Mononuclear cell (primary cell): Measurements from ENCODE around the gene NCK2. TPM values are rescaled to one million over a fixed set of nuclear protein-coding genes. Genes with fewer than 3 reads are reported as not detected.

Experiments
- H3K27me3 ChIP-seq: 2 replicates; pipeline ENCODE4 v1.6.0; 2011; ENCODE audit warnings: low read length, control low read depth; ENCODE audit not compliant: insufficient read depth
- H3K4me1 ChIP-seq: 2 replicates; pipeline ENCODE4 v1.5.1; 2011; ENCODE audit warnings: mild to moderate bottlenecking, low read length, control low read depth; ENCODE audit not compliant: insufficient read depth
- H3K4me3 ChIP-seq: 2 replicates; pipeline ENCODE4 v1.5.1; 2011; ENCODE audit warnings: mild to moderate bottlenecking, low read length, moderate library complexity
- H3K9me3 ChIP-seq: 2 replicates; pipeline ENCODE4 v1.5.1; 2011; ENCODE audit warnings: low read depth, mild to moderate bottlenecking, control low read depth, low read length
- total RNA-seq: library from RNA; depleted of rRNA; stranded (reverse); fragments of >200 nt; gene quantifications from one replicate; pipeline ENCODE4 v1.2.3, GENCODE V29; 2012

Gene NCK2
- total RNA-seq, 1 donor = 82.7 TPM

GRCh38 chr2:105813045-105813315 is 68.3 kb downstream of the NCK2 start:
- no peaks in the 10 kb centered on the region for H3K27me3 ChIP-seq
- peaks cover 58% of the 10 kb centered on the region for H3K4me1 ChIP-seq
- no peak overlapping the region for H3K4me3 ChIP-seq
- H3K9me3 ChIP-seq = no peaks in the 10 kb centered on the region

- H3K4me1 ChIP-seq = peaks cover 54% of the 10 kb centered on the region
- H3K9me3 ChIP-seq = no peaks in the 10 kb centered on the region
- H3K27me3 ChIP-seq = no peaks in the 10 kb centered on the region
- no peak overlapping the region for H3K4me3 ChIP-seq
These were observed 68.7 kb downstream of the NCK2 start for GRCh38 chr2:105813405-105813804.

GRCh38 chr2:105814291-105814940 is 69.7 kb downstream of the NCK2 start:
- Histone ChIP-seq H3K27me3 (no peaks in the 10 kb centered on the region), H3K4me3 (no peak overlapping the region), H3K4me1 (peaks cover 44% of the 10 kb centered on the region), H3K9me3 (no peaks in the 10 kb centered on the region)

- no peak overlapping the region for H3K4me3 ChIP-seq
- peaks cover 41% of the 10 kb centered on the region for H3K4me1 ChIP-seq
- H3K27me3 ChIP-seq = no peaks in the 10 kb centered on the region
- H3K9me3 ChIP-seq = no peaks in the 10 kb centered on the region
These were observed 70.7 kb downstream of the NCK2 start for GRCh38 chr2:105815401-105815800.

GRCh38 chr2:105820151-105820550 is 75.4 kb downstream of the NCK2 start:
- Histone ChIP-seq H3K4me3 (no peak overlapping the region), H3K27me3 (no peaks in the 10 kb centered on the region), H3K9me3 (no peaks in the 10 kb centered on the region), H3K4me1 (peaks cover 43% of the 10 kb centered on the region)

- Histone ChIP-seq H3K9me3 (no peaks in the 10 kb centered on the region), H3K4me3 (no peak overlapping the region), H3K27me3 (no peaks in the 10 kb centered on the region), H3K4me1 (peaks cover 40% of the 10 kb centered on the region)
These were observed 76.0 kb downstream of the NCK2 start for GRCh38 chr2:105820691-105821090.

GRCh38 chr2:105821428-105822125 is 76.9 kb downstream of the NCK2 start:
- Histone ChIP-seq H3K9me3 (no peaks in the 10 kb centered on the region), H3K4me3 (no peak overlapping the region), H3K4me1 (peaks cover 38% of the 10 kb centered on the region), H3K27me3 (no peaks in the 10 kb centered on the region)

GRCh38 chr2:105822186-105822585 is 77.5 kb downstream of the NCK2 start:
- H3K27me3 ChIP-seq = no peaks in the 10 kb centered on the region
- no peaks in the 10 kb centered on the region for H3K9me3 ChIP-seq
- H3K4me1 ChIP-seq = peaks cover 38% of the 10 kb centered on the region
- no peak overlapping the region for H3K4me3 ChIP-seq

- Histone ChIP-seq H3K4me1 (peaks cover 53% of the 10 kb centered on the region), H3K27me3 (no peaks in the 10 kb centered on the region), H3K9me3 (no peaks in the 10 kb centered on the region), H3K4me3 (no peak overlapping the region)
These were observed 79.7 kb downstream of the NCK2 start for GRCh38 chr2:105824446-105824845.

GRCh38 chr2:105827351-105828096 is 82.8 kb downstream of the NCK2 start:
- Histone ChIP-seq H3K9me3 (peaks cover 9% of the 10 kb centered on the region), H3K4me1 (peaks cover 26% of the 10 kb centered on the region), H3K27me3 (no peaks in the 10 kb centered on the region), H3K4me3 (no peak overlapping the region)

- Histone ChIP-seq H3K4me3 (no peak overlapping the region), H3K4me1 (peaks cover 19% of the 10 kb centered on the region), H3K9me3 (peaks cover 10% of the 10 kb centered on the region), H3K27me3 (no peaks in the 10 kb centered on the region)
These were observed 83.8 kb downstream of the NCK2 start for GRCh38 chr2:105828558-105828957.

- no peak overlapping the region for H3K4me3 ChIP-seq
- peaks cover 26% of the 10 kb centered on the region for H3K4me1 ChIP-seq
- no peaks in the 10 kb centered on the region for H3K27me3 ChIP-seq
- peaks cover 31% of the 10 kb centered on the region for H3K9me3 ChIP-seq
These were observed 90.2 kb downstream of the NCK2 start for GRCh38 chr2:105834931-105835330.

- Histone ChIP-seq H3K9me3 (peaks cover 31% of the 10 kb centered on the region), H3K4me1 (peaks cover 34% of the 10 kb centered on the region), H3K27me3 (no peaks in the 10 kb centered on the region), H3K4me3 (no peak overlapping the region)
These were observed 91.6 kb downstream of the NCK2 start for GRCh38 chr2:105836341-105836740.

- H3K4me3 ChIP-seq = no peak overlapping the region
- peaks cover 42% of the 10 kb centered on the region for H3K4me1 ChIP-seq
- no peaks in the 10 kb centered on the region for H3K27me3 ChIP-seq
- H3K9me3 ChIP-seq = peaks cover 27% of the 10 kb centered on the region
These were observed 92.4 kb downstream of the NCK2 start for GRCh38 chr2:105836840-105837692.

- Histone ChIP-seq H3K4me3 (no peak overlapping the region), H3K9me3 (peaks cover 15% of the 10 kb centered on the region), H3K27me3 (no peaks in the 10 kb centered on the region), H3K4me1 (peaks cover 50% of the 10 kb centered on the region)
These were observed 95.1 kb downstream of the NCK2 start for GRCh38 chr2:105839793-105840192.
